Pulmonary artery endothelial cell (primary cell): Measurements from ENCODE around the gene GOLGA8S. TPM values are rescaled to one million over a fixed set of nuclear protein-coding genes. Genes with fewer than 3 reads are reported as not detected.
"Not testable (repeated sequence)": the region's sequence is repeated elsewhere in the genome, so short reads cannot be mapped to it uniquely, and the experiment has no call there.

Experiments
- DNase-seq: peaks from one replicate; pipeline ENCODE4 v3.0.0-alpha.2; 2011; ENCODE audit warnings: low read depth, low spot score
- total RNA-seq: library from RNA; depleted of rRNA; stranded (reverse); fragments of >200 nt; gene quantifications from 2 replicates; pipeline ENCODE4 v1.2.3, GENCODE V29; 2014

The GOLGA8S gene
- total RNA-seq, 1 donor from 2014 or later = under 0.01 TPM

- not testable (repeated sequence) for DNase-seq
Measured at GRCh38 chr15:23398357-23398756, 43.8 kb downstream of the GOLGA8S start.

GRCh38 chr15:23399207-23399606, 44.7 kb downstream of the GOLGA8S start:
- DNase-seq = not testable (repeated sequence)

- DNase-seq = no peak
Measured at GRCh38 chr15:23401627-23402026, 47.1 kb downstream of the GOLGA8S start.

- DNase-seq = no peak
Measured at GRCh38 chr15:23402140-23402539, 47.6 kb downstream of the GOLGA8S start.

- DNase-seq = no peak
Measured at GRCh38 chr15:23402544-23402943, 48.0 kb downstream of the GOLGA8S start.

GRCh38 chr15:23403550-23403949, 49.0 kb downstream of the GOLGA8S start:
- no peak for DNase-seq

GRCh38 chr15:23411841-23412240, 57.3 kb downstream of the GOLGA8S start:
- no peak for DNase-seq

GRCh38 chr15:23412881-23413600, 58.5 kb downstream of the GOLGA8S start:
- DNase-seq = not testable (repeated sequence)

Other genes starting within 250 kb of the GOLGA8S start
- not detected in 2 replicates for gene GOLGA6L1, start 217.9 kb upstream of the GOLGA8S start, total RNA-seq
- not detected in 2 replicates for gene GOLGA6L26, start 20.6 kb upstream of the GOLGA8S start, total RNA-seq
- gene GOLGA6L2, start 92.5 kb downstream of the GOLGA8S start, total RNA-seq = not detected in 2 replicates
- gene MKRN3, start 210.9 kb downstream of the GOLGA8S start, total RNA-seq = 0.40 TPM in 1 of 2 replicates, not detected in the other